Smooth muscle cell (in vitro differentiated cells): ENCODE data around the gene MORN1. TPM values are rescaled to one million over a fixed set of nuclear protein-coding genes. Genes with fewer than 3 reads are reported as not detected.

Experiments
- DNase-seq: peaks from one replicate; lab custom pipeline; 2025; ENCODE audit not compliant: unreplicated experiment; lab: John Stamatoyannopoulos, UW
- H2AFZ ChIP-seq: fragments of 200-600 bp; sonication (generic); 2 replicates; pipeline ENCODE4 v1.6.0; 2016; ENCODE audit warnings: antibody characterized with exemption, low read depth, mild to moderate bottlenecking
- H3F3A ChIP-seq: fragments of 200-600 bp; sonication (generic); 2 replicates; pipeline ENCODE4 v1.6.0; 2017; ENCODE audit warnings: antibody characterized with exemption, low read depth
- H3K27ac ChIP-seq: fragments of 200-600 bp; sonication (generic); 2 replicates; pipeline ENCODE4 v1.5.1; 2016; ENCODE audit warnings: low read depth, mild to moderate bottlenecking
- H3K27me3 ChIP-seq: fragments of 200-600 bp; sonication (generic); 2 replicates; pipeline ENCODE4 v1.6.1; 2016; ENCODE audit warnings: low read depth, mild to moderate bottlenecking
- H3K36me3 ChIP-seq: fragments of 200-600 bp; sonication (generic); 2 replicates; pipeline ENCODE4 v1.5.1; 2016; ENCODE audit warnings: low read depth
- H3K4me1 ChIP-seq: fragments of 200-600 bp; sonication (generic); 2 replicates; pipeline ENCODE4 v1.5.1; 2016; ENCODE audit warnings: low read depth
- H3K4me2 ChIP-seq: fragments of 200-600 bp; sonication (generic); 2 replicates; pipeline ENCODE4 v1.6.0; 2016; ENCODE audit warnings: mild to moderate bottlenecking
- H3K4me3 ChIP-seq: fragments of 200-600 bp; sonication (generic); 2 replicates; pipeline ENCODE4 v1.5.1; 2016; ENCODE audit warnings: mild to moderate bottlenecking
- H3K79me2 ChIP-seq: fragments of 200-600 bp; sonication (generic); 2 replicates; pipeline ENCODE4 v1.6.0; 2016; ENCODE audit warnings: low read depth, mild to moderate bottlenecking
- H3K9ac ChIP-seq: fragments of 200-600 bp; sonication (generic); 2 replicates; pipeline ENCODE4 v1.6.0; 2016; ENCODE audit warnings: low read depth
- H3K9me3 ChIP-seq: fragments of 200-600 bp; sonication (generic); replicated peaks from 2 replicates; pipeline ENCODE4 v1.5.1; 2016; ENCODE audit warnings: low read depth
- H4K20me1 ChIP-seq: fragments of 200-600 bp; sonication (generic); 2 replicates; pipeline ENCODE4 v1.6.0; 2016; ENCODE audit warnings: low read depth
- WGBS: methylation state at CpG from one replicate; pipeline ENCODE4 v1.1.7; 2016; ENCODE audit warnings: low lambda C conversion rate; 5-methylcytosine and 5-hydroxymethylcytosine counted together
- polyA plus RNA-seq: library from polyadenylated mRNA; unstranded; fragments of >200 nt; fragmentation: Nextera tagmentation; extraction: Ambion mirVana; gene quantifications from 2 replicates; pipeline ENCODE4 v1.2.1, GENCODE V29; 2016
- total RNA-seq: library from RNA; depleted of rRNA; stranded (reverse); fragments of >200 nt; gene quantifications from 2 replicates; pipeline ENCODE4 v1.2.3, GENCODE V29; 2014
- TF ChIP-seq, protein P1 (sequence below): fragments of 200-600 bp; sonication (generic); IDR thresholded peaks from 2 replicates; pipeline ENCODE4 v1.5.1; 2017; ENCODE audit warnings: borderline replicate concordance, mild to moderate bottlenecking, antibody characterized with exemption; ENCODE audit not compliant: insufficient read depth, poor library complexity, severe bottlenecking

MORN1 gene
- total and polyA plus RNA-seq, 2 experiments from 2014 or later, result 4.9 to 6.2 TPM

DNA sequence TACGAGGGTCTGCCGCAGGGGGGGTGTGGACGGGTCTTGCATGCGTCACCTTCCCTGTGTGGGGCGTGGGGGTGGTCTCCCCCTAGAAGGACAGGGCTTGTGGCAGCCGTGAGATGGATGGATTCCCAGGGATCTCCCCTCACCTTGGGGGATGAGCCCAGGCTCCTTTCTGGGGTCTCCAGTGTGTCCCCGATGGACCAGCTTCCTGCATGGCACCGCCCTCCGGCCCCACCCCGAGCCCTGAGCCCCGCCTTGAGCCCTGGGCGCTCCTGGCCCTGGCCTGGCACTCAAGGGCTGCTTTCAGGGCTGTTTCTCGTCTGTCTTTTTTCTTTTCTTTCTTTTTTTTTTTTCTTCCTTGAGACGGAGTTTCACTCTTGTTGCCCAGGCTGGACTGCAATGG is 103.7 kb downstream of the MORN1 start:
- Histone ChIP-seq H3F3A (no peaks in the 10 kb centered on the region), H3K36me3 (no peaks in the 10 kb centered on the region), H3K4me2 (no peak overlapping the region), H2AFZ (no peak overlapping the region), H3K9me3 (no peaks in the 10 kb centered on the region), H4K20me1 (peaks cover 99% of the 10 kb centered on the region), H3K79me2 (peaks cover 100% of the 10 kb centered on the region), H3K27ac (no peak overlapping the region), H3K4me3 (no peak overlapping the region), H3K9ac (no peak overlapping the region), H3K4me1 (peaks cover 7% of the 10 kb centered on the region), H3K27me3 (no peaks in the 10 kb centered on the region)
- TF ChIP-seq, protein P1, sequence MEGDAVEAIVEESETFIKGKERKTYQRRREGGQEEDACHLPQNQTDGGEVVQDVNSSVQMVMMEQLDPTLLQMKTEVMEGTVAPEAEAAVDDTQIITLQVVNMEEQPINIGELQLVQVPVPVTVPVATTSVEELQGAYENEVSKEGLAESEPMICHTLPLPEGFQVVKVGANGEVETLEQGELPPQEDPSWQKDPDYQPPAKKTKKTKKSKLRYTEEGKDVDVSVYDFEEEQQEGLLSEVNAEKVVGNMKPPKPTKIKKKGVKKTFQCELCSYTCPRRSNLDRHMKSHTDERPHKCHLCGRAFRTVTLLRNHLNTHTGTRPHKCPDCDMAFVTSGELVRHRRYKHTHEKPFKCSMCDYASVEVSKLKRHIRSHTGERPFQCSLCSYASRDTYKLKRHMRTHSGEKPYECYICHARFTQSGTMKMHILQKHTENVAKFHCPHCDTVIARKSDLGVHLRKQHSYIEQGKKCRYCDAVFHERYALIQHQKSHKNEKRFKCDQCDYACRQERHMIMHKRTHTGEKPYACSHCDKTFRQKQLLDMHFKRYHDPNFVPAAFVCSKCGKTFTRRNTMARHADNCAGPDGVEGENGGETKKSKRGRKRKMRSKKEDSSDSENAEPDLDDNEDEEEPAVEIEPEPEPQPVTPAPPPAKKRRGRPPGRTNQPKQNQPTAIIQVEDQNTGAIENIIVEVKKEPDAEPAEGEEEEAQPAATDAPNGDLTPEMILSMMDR, result no peak
- no peak for DNase-seq
- WGBS, result 96% methylated on average over 14 of the region's 14 CpGs

DNA sequence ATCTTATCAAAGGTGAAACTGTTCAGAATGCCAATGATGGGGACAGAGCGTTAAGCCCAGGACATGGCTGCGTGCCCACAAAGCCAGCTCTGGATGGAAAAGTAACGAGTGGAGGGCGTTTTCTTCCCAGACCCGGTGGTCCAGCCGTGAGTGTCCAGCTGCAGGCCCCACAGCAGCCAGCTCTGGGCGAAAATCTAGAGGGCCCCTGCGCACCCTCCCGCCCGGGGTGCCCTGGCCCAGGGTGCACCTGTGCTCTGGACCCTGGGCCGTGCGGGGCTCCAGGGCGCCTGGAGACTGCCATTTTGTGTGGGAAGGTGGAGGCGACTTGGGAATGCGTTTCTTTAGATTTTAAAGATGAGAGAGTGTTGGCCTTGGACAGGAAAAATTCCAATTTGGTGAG is 104.4 kb downstream of the MORN1 start:
- H3K4me3 ChIP-seq, result no peak overlapping the region
- H3K4me2 ChIP-seq, result no peak overlapping the region
- H3K9me3 ChIP-seq, result no peaks in the 10 kb centered on the region
- no peak overlapping the region for H2AFZ ChIP-seq
- DNase-seq, result no peak
- H3K36me3 ChIP-seq, result no peaks in the 10 kb centered on the region
- H3K9ac ChIP-seq, result no peak overlapping the region
- TF ChIP-seq, protein P1, result no peak
- H4K20me1 ChIP-seq, result peaks cover 95% of the 10 kb centered on the region
- no peaks in the 10 kb centered on the region for H3K27me3 ChIP-seq
- H3K27ac ChIP-seq, result no peak overlapping the region
- peaks cover 96% of the 10 kb centered on the region for H3K79me2 ChIP-seq
- WGBS, result 94% methylated on average over 15 of the region's 15 CpGs
- H3F3A ChIP-seq, result no peaks in the 10 kb centered on the region
- H3K4me1 ChIP-seq, result peaks cover 7% of the 10 kb centered on the region

DNA sequence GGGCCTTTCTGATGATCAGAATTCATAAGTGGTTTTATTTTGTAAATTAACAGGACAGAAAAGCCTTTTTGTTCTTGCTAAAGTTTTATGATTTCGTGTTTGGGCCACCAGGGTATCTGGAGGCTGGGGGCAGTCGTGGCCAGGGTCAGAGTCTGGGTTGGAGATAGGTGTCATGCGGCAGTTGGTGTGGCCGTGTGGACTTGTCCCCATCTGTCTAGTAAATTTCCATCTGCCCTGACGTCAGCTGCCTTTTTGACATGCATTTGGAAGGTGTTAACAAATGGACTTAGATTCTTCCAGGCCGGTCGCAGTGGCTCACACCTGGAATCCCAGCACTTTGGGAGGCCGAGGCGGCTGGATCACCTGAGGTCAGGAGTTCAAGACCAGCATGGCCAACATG is 106.4 kb downstream of the MORN1 start:
- Histone ChIP-seq H3K9me3 (no peaks in the 10 kb centered on the region), H3K4me2 (no peak overlapping the region), H3K27ac (no peak overlapping the region), H4K20me1 (peaks cover 77% of the 10 kb centered on the region), H3K36me3 (no peaks in the 10 kb centered on the region), H3K79me2 (peaks cover 77% of the 10 kb centered on the region), H2AFZ (no peak overlapping the region), H3K27me3 (no peaks in the 10 kb centered on the region), H3K9ac (no peak overlapping the region), H3K4me1 (peaks cover 5% of the 10 kb centered on the region), H3K4me3 (no peak overlapping the region), H3F3A (no peaks in the 10 kb centered on the region)
- 94% methylated on average over 9 of the region's 9 CpGs for WGBS
- TF ChIP-seq, protein P1, result no peak
- DNase-seq, result no peak

DNA sequence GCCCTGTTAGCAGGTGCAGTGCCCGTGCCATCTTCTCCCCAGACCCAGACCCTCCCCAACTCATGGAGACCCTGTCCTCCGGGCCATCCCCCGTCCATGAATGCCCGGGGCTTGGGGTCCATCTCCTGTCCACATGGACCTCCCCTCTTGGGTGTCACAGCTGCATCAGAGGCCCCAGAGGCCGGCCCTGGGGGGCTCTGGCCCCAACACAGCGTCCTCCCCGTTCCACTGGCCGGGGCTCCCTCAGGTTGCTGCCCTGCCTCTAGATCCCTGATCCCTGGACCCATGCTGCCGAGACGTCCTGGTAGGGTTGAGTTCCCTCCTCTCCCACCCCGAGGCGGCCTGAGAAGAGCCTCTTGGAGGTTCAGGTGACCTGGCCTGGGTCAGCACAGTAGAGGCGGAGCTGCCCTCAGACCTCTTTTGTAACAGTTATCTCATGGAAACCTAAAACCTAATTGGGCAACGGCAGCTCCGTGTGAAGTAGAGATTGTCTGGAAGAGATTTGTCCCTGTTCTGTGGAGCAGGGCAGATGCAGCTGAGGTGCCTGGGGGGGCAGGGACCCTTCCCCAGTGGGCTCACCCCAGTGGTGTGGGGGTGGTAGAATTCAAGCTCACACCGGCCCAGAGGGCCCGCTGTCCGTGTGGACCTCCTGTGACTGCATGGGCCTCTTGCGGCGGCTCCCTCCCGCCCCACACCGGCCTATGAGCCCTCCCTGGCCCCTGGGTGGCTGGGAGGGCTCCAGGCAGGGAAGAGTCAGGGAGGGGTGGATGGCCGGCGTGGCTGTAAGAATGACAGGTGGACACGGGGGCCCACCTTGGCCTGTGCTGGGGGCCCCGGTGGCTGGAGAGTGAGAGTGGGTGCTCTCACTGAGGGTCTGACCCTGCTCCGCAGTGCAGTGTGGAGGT is 107.1 kb downstream of the MORN1 start:
- H3K27ac ChIP-seq, result no peak overlapping the region

More for the DNA sequence above, 107.1 kb downstream of the MORN1 start:
- H3K4me1 ChIP-seq, result peaks cover 7% of the 10 kb centered on the region
- 97% methylated on average over 20 of the region's 27 CpGs for whole genome bisulfite sequencing
- peaks cover 78% of the 10 kb centered on the region for H4K20me1 ChIP-seq
- no peaks in the 10 kb centered on the region for H3K9me3 ChIP-seq
- TF ChIP-seq, protein P1, result no peak
- H3K36me3 ChIP-seq, result no peaks in the 10 kb centered on the region
- H3K79me2 ChIP-seq, result peaks cover 77% of the 10 kb centered on the region
- no peak overlapping the region for H3K9ac ChIP-seq
- no peak overlapping the region for H3K4me2 ChIP-seq
- H3K4me3 ChIP-seq, result no peak overlapping the region
- DNase-seq, result no peak
- H3K27me3 ChIP-seq, result no peaks in the 10 kb centered on the region
- no peaks in the 10 kb centered on the region for H3F3A ChIP-seq
- H2AFZ ChIP-seq, result no peak overlapping the region
